Chondrocyte (in vitro differentiated cells): ENCODE measurements around the gene DNAAF8. TPM values are rescaled to one million over a fixed set of nuclear protein-coding genes. Genes with fewer than 3 reads are reported as not detected.

Experiments
- DNase-seq: peaks from one replicate; pipeline ENCODE4 v3.0.0; 2021; ENCODE audit warnings: mixed read lengths, low spot score
- H3K27ac Mint-ChIP-seq: one replicate; pipeline ENCODE4 v1.8.0; 2021; ENCODE audit warnings: mild to moderate bottlenecking, moderate library complexity, mixed read lengths; ENCODE audit not compliant: unreplicated experiment
- H3K27me3 Mint-ChIP-seq: 2 replicates; pipeline ENCODE4 v1.8.0; 2021; ENCODE audit warnings: low read depth, mixed read lengths
- H3K36me3 Mint-ChIP-seq: 2 replicates; pipeline ENCODE4 v1.8.0; 2021; ENCODE audit warnings: low read depth, mixed read lengths
- H3K4me1 Mint-ChIP-seq: 2 replicates; pipeline ENCODE4 v1.8.0; 2021; ENCODE audit warnings: low read depth, mild to moderate bottlenecking, mixed read lengths
- H3K4me3 Mint-ChIP-seq: one replicate; pipeline ENCODE4 v1.8.0; 2021; ENCODE audit warnings: mild to moderate bottlenecking, moderate library complexity, mixed read lengths; ENCODE audit not compliant: unreplicated experiment
- H3K9me3 Mint-ChIP-seq: 2 replicates; pipeline ENCODE4 v1.8.0; 2021; ENCODE audit warnings: low read depth, mixed read lengths
- total RNA-seq: library from RNA; stranded (reverse); gene quantifications from 3 replicates; pipeline ENCODE4 v1.2.1, GENCODE V29; 2021
- TF ChIP-seq, protein P1 (sequence below): fragments of 200-600 bp; sonication (generic); IDR thresholded peaks from 2 replicates; pipeline ENCODE4 v1.5.0; 2021; ENCODE audit warnings: antibody characterized with exemption, mild to moderate bottlenecking, moderate library complexity

DNAAF8 gene
- total RNA-seq, 1 donor from 2014 or later = 2.2 TPM

DNA sequence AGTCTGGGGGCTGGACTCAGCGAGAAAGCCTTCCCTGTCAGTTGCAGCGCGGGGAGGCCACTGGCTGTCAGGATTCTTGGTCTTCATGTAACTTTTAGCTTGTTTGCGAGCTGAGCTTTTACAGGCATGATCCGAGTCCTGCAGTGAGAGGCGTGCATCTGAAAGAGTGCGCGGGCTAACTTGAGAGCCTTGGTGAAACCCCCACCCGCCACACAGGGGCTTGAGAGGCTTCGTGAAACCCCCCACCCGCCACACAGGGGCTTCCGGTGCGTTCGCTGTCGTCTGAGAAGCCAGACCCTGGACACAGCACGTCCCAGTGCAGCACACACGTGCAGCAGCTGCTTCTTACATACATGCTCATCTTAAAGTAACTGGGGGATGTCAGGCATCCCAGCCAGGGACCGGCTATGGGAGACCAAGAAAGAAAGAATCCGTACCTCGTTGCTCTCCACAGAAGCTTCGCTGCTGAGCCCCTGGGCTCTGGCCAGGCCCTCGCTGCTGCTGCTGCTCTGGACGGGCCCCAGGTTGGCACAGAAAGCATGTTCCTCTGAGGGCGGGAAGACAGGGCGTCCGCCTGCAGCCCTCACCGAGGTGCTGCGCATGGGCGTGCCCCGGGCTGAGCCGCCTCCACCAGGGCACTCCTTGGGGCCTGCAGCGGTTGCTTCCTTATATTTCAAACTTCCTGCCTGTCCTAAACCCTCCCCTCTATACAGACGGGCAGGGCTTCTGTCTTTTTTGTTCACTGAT, 33.2 kb upstream of the DNAAF8 start:
- TF ChIP-seq, protein P1, sequence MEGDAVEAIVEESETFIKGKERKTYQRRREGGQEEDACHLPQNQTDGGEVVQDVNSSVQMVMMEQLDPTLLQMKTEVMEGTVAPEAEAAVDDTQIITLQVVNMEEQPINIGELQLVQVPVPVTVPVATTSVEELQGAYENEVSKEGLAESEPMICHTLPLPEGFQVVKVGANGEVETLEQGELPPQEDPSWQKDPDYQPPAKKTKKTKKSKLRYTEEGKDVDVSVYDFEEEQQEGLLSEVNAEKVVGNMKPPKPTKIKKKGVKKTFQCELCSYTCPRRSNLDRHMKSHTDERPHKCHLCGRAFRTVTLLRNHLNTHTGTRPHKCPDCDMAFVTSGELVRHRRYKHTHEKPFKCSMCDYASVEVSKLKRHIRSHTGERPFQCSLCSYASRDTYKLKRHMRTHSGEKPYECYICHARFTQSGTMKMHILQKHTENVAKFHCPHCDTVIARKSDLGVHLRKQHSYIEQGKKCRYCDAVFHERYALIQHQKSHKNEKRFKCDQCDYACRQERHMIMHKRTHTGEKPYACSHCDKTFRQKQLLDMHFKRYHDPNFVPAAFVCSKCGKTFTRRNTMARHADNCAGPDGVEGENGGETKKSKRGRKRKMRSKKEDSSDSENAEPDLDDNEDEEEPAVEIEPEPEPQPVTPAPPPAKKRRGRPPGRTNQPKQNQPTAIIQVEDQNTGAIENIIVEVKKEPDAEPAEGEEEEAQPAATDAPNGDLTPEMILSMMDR = no peak
- H3K9me3 Mint-ChIP-seq = no peaks in the 10 kb centered on the region
- H3K36me3 Mint-ChIP-seq = peaks cover 18% of the 10 kb centered on the region
- no peak overlapping the region for H3K27ac Mint-ChIP-seq
- no peaks in the 10 kb centered on the region for H3K27me3 Mint-ChIP-seq
- DNase-seq = peak; percentile 89
- H3K4me1 Mint-ChIP-seq = no peaks in the 10 kb centered on the region
- no peak overlapping the region for H3K4me3 Mint-ChIP-seq

DNA sequence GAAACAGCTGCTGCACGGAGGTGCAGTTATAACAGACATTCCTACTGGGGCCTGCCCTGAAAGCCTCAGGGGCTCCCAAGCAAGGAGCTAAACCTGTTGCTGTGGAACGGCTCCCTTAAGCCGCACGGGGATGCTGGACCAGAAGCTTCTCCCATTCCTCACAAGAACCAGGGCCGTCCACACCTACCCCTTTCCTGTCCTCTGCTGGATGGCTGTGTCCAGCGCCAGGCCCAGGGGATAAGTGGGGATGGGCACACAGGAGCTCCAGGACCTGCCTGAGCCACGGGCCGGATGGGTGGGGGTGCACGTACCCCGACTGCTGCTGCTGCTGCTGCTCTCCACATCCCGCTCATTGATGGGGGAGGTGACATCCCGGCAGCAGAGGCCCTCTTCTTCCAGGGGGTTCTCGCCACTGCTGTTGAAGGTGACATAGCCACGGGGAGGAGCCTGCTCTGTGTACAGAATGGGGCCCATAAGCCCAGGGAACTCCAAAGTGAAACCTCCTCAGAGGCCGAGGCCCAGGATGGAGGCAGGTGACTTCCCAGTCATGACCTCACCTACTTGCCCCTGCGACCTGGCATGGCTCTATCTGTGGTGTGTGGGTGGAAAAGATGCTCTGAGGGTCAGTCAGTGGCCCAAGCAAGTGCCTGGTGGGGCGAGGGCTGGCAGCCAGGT, 32.4 kb upstream of the DNAAF8 start:
- Mint-ChIP-seq H3K36me3 (peaks cover 20% of the 10 kb centered on the region), H3K27me3 (no peaks in the 10 kb centered on the region), H3K27ac (no peak overlapping the region), H3K9me3 (no peaks in the 10 kb centered on the region), H3K4me3 (no peak overlapping the region), H3K4me1 (no peaks in the 10 kb centered on the region)
- TF ChIP-seq, protein P1 = no peak
- peak; percentile 92 for DNase-seq

DNA sequence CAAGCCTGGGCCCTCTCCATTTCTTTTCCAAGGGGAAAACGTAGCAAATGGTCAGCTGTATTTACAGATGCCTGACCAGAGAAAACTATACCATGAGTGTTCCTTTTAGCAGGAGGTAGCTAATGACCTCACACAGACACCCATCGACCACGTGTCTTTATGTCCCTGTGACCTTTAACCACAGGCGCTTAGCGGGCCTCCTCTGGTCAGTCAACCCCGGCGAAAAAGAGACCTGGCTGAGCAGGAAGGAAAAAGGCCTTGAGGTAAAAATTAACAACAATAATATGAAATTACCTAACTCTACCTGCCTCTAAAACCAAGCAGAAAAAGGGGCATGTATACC, 31.9 kb upstream of the DNAAF8 start:
- TF ChIP-seq, protein P1 = no peak
- no peaks in the 10 kb centered on the region for H3K9me3 Mint-ChIP-seq
- no peaks in the 10 kb centered on the region for H3K4me1 Mint-ChIP-seq
- no peak overlapping the region for H3K4me3 Mint-ChIP-seq
- H3K27me3 Mint-ChIP-seq = no peaks in the 10 kb centered on the region
- H3K36me3 Mint-ChIP-seq = peaks cover 22% of the 10 kb centered on the region
- peak; percentile 27 for DNase-seq
- H3K27ac Mint-ChIP-seq = no peak overlapping the region

DNA sequence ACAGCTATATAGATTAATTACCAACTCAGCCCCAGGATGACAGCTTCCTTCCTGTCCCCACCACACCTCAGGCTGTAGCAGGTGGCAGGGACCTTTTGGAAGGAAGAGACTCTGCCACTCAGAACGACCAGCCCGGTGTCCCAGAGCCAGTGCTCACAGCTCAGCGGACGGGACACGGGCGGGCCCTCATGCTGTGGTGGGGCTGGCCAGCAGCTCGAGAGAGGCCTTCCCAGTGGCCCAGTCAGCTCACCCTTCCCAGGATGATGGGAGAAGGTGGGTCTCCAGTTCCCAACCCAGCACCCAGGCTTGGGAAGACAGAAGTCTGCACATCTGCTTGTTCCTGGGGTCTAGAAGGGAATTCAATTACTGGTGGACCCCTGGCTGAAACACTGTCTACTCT, 30.4 kb upstream of the DNAAF8 start:
- no peak overlapping the region for H3K4me3 Mint-ChIP-seq
- no peak overlapping the region for H3K27ac Mint-ChIP-seq
- no peaks in the 10 kb centered on the region for H3K9me3 Mint-ChIP-seq
- H3K4me1 Mint-ChIP-seq = no peaks in the 10 kb centered on the region
- TF ChIP-seq, protein P1 = no peak
- DNase-seq = peak; percentile 79
- no peaks in the 10 kb centered on the region for H3K27me3 Mint-ChIP-seq
- peaks cover 25% of the 10 kb centered on the region for H3K36me3 Mint-ChIP-seq

DNA sequence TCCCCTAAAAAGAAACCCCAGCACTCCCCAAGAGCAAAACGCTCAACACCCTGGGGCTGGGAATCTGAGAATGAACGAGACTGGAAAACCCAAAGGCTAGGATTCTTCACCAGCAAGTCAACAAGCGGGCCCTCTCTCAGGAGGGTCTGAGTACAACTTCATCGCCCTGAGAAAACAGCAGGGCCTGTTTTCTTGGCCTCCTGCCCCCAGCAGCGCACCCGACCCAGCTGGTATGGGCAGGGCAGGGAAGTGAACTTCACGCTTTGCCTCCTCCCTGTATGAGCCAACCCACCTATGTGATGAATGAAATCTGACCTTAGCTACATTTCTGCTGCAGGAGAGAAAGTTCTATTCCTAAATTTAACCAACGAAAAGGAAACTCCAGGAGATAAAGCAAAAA, 29.8 kb upstream of the DNAAF8 start:
- peaks cover 2% of the 10 kb centered on the region for H3K4me1 Mint-ChIP-seq
- H3K27ac Mint-ChIP-seq = no peak overlapping the region
- H3K27me3 Mint-ChIP-seq = no peaks in the 10 kb centered on the region
- TF ChIP-seq, protein P1 = no peak
- peaks cover 22% of the 10 kb centered on the region for H3K36me3 Mint-ChIP-seq
- no peak overlapping the region for H3K4me3 Mint-ChIP-seq
- no peaks in the 10 kb centered on the region for H3K9me3 Mint-ChIP-seq
- no peak for DNase-seq
